ENCODE data around the gene C1GALT1.

Gene C1GALT1

DNA sequence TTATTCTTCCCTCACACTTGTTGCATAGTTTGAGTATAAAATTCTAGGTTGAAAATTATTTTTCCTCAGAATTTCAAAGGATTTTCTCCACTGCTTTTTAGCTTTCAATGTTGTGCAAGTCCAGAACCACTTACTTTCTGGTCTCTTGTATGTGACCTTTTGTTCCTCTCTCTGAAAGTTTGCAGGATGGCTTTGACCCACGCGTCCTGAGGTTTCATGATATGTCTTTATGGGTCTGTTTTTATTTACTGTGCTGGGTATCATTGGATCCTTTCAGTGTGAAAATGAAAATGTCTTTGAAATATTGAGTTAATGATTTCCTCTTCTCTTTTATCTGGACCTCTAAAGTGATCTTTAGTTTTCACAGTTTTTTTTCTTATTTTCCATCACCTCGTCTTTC lies 38.5 kb downstream of the C1GALT1 start:
- Histone ChIP-seq H3K4me3 (ENCODE audit: low read length) (no peak overlapping the region), H3K36me3 (replicated peaks; ENCODE audit: insufficient read depth, low read length) (0 out of 2 replicates have a peak, but pooled peaks cover 7% of the 10 kb centered on the region), H4K20me1 (ENCODE audit: insufficient read depth, low read length) (no peaks in the 10 kb centered on the region), H3K79me2 (ENCODE audit: low read length) (peaks cover 59% of the 10 kb centered on the region), H2AFZ (ENCODE audit: low read length) (no peak overlapping the region), H3K9me3 (replicated peaks; ENCODE audit: insufficient read depth, low read length) (no peaks in the 10 kb centered on the region), H3K9me2 (replicated peaks; ENCODE audit: insufficient read depth, low read length) (no peaks in the 10 kb centered on the region; the same call in 1 of the 2 replicates), H3F3A (ENCODE audit: insufficient read depth, low read length) (no peaks in the 10 kb centered on the region), H3K4me1 (ENCODE audit: low read length) (no peaks in the 10 kb centered on the region), H3K9ac (ENCODE audit: low read length) (no peak overlapping the region), H3K27ac (ENCODE audit: low read length) (no peak overlapping the region), H3K27me3 (replicated peaks; ENCODE audit: insufficient read depth, low read length) (no peaks in the 10 kb centered on the region), H3K4me2 (ENCODE audit: low read depth, low read length) (no peak overlapping the region)
- TF ChIP-seq CTCF (IDR thresholded peaks at IDR 0.05; ENCODE audit: low read length) (no peak), EZH2 (optimal IDR thresholded peaks at IDR 0.05; ENCODE audit: low read depth, low read length) (no peak), EZH2phosphoT487 (IDR thresholded peaks at IDR 0.05; ENCODE audit: low read length) (no peak)
- no peak for DNase-seq

DNA sequence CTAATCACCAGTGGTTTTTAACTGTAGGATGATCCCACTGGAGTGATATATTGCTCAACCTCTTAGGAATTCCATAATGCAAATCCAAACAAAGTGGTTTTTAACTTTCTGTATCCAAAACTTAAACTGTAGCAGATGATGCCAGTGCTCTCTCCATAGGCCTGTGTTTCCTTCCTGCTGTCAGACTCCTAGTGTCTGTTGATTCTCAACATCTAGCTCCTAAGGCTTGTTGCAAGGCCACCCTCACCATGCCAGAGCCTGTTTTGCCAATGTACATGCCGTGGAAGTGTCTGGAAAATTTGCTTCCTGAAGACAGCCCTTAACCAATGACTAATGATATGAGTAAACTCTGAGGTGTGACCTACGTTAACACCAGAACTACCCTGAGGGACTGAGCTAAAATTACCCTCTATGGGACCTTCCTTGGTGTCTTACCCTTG lies 39.3 kb downstream of the C1GALT1 start:
- H3K9me2 ChIP-seq (replicated peaks; ENCODE audit: insufficient read depth, low read length): no peaks in the 10 kb centered on the region; the same call in 1 of the 2 replicates
- DNase-seq: no peak
- 0 out of 2 replicates have a peak, but pooled peaks cover 3% of the 10 kb centered on the region for H3K36me3 ChIP-seq (replicated peaks; ENCODE audit: insufficient read depth, low read length)
- H3K79me2 ChIP-seq (ENCODE audit: low read length): peaks cover 51% of the 10 kb centered on the region
- H3K4me1 ChIP-seq (ENCODE audit: low read length): no peaks in the 10 kb centered on the region
- H3K27me3 ChIP-seq (replicated peaks; ENCODE audit: insufficient read depth, low read length): no peaks in the 10 kb centered on the region
- H3K27ac ChIP-seq (ENCODE audit: low read length): no peak overlapping the region
- TF ChIP-seq EZH2 (optimal IDR thresholded peaks at IDR 0.05; ENCODE audit: low read depth, low read length) (no peak), EZH2phosphoT487 (IDR thresholded peaks at IDR 0.05; ENCODE audit: low read length) (no peak), CTCF (IDR thresholded peaks at IDR 0.05; ENCODE audit: low read length) (no peak)
- H3K9ac ChIP-seq (ENCODE audit: low read length): no peak overlapping the region
- H3F3A ChIP-seq (ENCODE audit: insufficient read depth, low read length): no peaks in the 10 kb centered on the region
- no peak overlapping the region for H2AFZ ChIP-seq (ENCODE audit: low read length)
- H4K20me1 ChIP-seq (ENCODE audit: insufficient read depth, low read length): no peaks in the 10 kb centered on the region
- no peak overlapping the region for H3K4me2 ChIP-seq (ENCODE audit: low read depth, low read length)
- no peak overlapping the region for H3K4me3 ChIP-seq (ENCODE audit: low read length)
- no peaks in the 10 kb centered on the region for H3K9me3 ChIP-seq (replicated peaks; ENCODE audit: insufficient read depth, low read length)

DNA sequence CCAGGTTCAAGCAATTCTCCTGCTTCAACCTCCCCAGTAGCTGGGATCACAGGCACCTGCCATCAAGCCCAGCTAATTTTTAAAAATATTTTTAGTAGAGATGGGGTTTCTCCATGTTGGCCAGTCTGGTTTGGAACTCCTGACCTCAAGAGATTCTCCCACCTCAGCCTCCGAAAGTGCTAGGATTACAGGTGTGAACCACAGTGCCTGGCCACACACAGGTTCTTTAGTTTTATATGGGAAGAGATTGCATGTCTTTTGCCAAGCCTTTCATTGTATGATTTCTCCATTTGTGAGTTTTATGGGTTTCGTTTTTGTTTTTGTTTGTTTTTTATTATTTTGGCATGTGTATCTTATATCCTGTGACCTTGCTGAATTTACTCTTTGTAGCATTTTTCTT lies 40.9 kb downstream of the C1GALT1 start:
- Histone ChIP-seq H4K20me1 (ENCODE audit: insufficient read depth, low read length) (no peaks in the 10 kb centered on the region), H3K4me2 (ENCODE audit: low read depth, low read length) (no peak overlapping the region), H3K27me3 (replicated peaks; ENCODE audit: insufficient read depth, low read length) (no peaks in the 10 kb centered on the region), H3K9me2 (replicated peaks; ENCODE audit: insufficient read depth, low read length) (no peaks in the 10 kb centered on the region; the same call in 1 of the 2 replicates), H3K9me3 (replicated peaks; ENCODE audit: insufficient read depth, low read length) (no peaks in the 10 kb centered on the region), H3K79me2 (ENCODE audit: low read length) (peaks cover 45% of the 10 kb centered on the region), H3K9ac (ENCODE audit: low read length) (no peak overlapping the region), H3F3A (ENCODE audit: insufficient read depth, low read length) (no peaks in the 10 kb centered on the region), H2AFZ (ENCODE audit: low read length) (no peak overlapping the region), H3K4me3 (ENCODE audit: low read length) (no peak overlapping the region), H3K4me1 (ENCODE audit: low read length) (no peaks in the 10 kb centered on the region), H3K36me3 (replicated peaks; ENCODE audit: insufficient read depth, low read length) (no peaks in the 10 kb centered on the region), H3K27ac (ENCODE audit: low read length) (no peak overlapping the region)
- TF ChIP-seq CTCF (IDR thresholded peaks at IDR 0.05; ENCODE audit: low read length): no peak
- no peak for TF ChIP-seq EZH2phosphoT487 (IDR thresholded peaks at IDR 0.05; ENCODE audit: low read length)
- no peak for TF ChIP-seq EZH2 (optimal IDR thresholded peaks at IDR 0.05; ENCODE audit: low read depth, low read length)
- no peak for DNase-seq
